ENCODE results near the gene PCK2.

GRCh38 chr14:24119691-24120090 lies 25.6 kb downstream of the PCK2 start:
- TF ChIP-seq POLR2AphosphoS5 (IDR thresholded peaks at IDR 0.05; ENCODE audit: low read depth, low read length) (no peak), POLR2A (IDR thresholded peaks at IDR 0.05; ENCODE audit: low read depth, low read length) (no peak), TAF1 (IDR thresholded peaks at IDR 0.05; ENCODE audit: borderline replicate concordance, low read depth, low read length) (no peak)

Measured in GM12892 (cell line).